ENCODE results near the gene SLC43A3. TPM values are rescaled to one million over a fixed set of nuclear protein-coding genes. Genes with fewer than 3 reads are reported as not detected.

The SLC43A3 gene
- total and polyA plus RNA-seq, 2 donors (not counting 3 experiments of a cell fraction or from before 2014, with no cell fraction given), result 68.9 to 104 TPM

DNA sequence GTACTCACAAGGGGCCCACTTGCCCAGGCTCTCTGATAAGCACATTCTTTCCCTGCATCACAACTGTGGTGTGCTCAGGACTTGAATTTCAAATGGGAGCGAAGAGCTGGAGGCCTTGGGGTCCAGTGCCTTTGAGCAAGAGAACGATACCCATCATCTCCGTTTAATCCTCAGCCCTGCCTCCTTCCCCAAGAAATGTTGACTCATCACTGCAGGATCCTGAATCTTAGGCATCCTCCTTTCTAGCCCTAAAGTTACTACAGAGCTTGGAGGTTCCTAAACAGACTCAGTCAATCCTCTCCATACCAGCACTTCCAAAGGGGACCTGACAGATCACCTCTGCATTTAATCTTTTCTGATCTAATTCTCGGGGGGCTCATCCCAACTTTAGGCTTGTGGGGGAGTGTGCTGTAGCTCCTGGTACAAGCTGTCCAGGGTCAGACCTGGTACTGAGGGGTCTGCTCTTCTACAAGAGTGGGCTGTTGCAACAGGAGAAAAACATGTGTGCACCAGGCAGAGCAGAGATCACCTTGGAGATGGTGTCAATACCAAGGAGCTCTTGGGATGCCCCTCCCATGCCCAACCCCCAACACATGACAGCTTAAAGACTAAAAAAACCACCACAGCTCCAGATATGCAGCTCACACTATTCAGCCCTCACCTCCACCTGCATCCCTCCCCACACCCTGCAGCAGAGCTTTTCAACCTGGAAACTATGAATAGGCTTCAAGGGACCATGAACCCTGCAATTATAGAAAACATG is 32.5 kb downstream of the SLC43A3 start:
- no peak overlapping the region for H3K27ac ChIP-seq (ENCODE audit: insufficient read depth, low read depth, low read length)
- dilution Hi-C loops (cut with MboI; ENCODE audit: extremely low pct_ligation_motif_present, low sequenced_read_pairs), result no loop called here
- no peak overlapping the region for H2AFZ ChIP-seq (ENCODE audit: low read depth, low read length)
- intact Hi-C loops (cut with micrococcal nuclease), result no loop called here
- no peak for FAIRE-seq
- no peak overlapping the region for H3K4me3 ChIP-seq (replicated peaks in 1 of 3; ENCODE audit: insufficient read depth in 1 of 3, low read depth in 1 of 3, low read length in 3 of 3)
- no peaks in the 10 kb centered on the region for H3K9me1 ChIP-seq (replicated peaks; ENCODE audit: control insufficient read depth, extremely low read depth, insufficient read depth, low read length)
- H3K9me3 ChIP-seq (replicated peaks; ENCODE audit: control insufficient read depth, insufficient read depth, low read length), result no peaks in the 10 kb centered on the region
- H4K20me1 ChIP-seq (replicated peaks; ENCODE audit: control insufficient read depth, extremely low read depth, insufficient read depth, low read length), result no peaks in the 10 kb centered on the region
- BruUV-seq (replicated peaks), result no TSS peak
- TF ChIP-seq POLR2AphosphoS5 (IDR thresholded peaks at IDR 0.05; ENCODE audit: insufficient read depth, low read depth, low read length), result no peak
- TF ChIP-seq, protein P1, sequence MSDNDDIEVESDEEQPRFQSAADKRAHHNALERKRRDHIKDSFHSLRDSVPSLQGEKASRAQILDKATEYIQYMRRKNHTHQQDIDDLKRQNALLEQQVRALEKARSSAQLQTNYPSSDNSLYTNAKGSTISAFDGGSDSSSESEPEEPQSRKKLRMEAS (IDR thresholded peaks at IDR 0.05; ENCODE audit: insufficient read depth, insufficient read length), result no peak
- no peak for TF ChIP-seq EZH2 (IDR thresholded peaks at IDR 0.05; ENCODE audit: borderline replicate concordance, low read depth, low read length, severe bottlenecking)
- TF ChIP-seq, protein P2, sequence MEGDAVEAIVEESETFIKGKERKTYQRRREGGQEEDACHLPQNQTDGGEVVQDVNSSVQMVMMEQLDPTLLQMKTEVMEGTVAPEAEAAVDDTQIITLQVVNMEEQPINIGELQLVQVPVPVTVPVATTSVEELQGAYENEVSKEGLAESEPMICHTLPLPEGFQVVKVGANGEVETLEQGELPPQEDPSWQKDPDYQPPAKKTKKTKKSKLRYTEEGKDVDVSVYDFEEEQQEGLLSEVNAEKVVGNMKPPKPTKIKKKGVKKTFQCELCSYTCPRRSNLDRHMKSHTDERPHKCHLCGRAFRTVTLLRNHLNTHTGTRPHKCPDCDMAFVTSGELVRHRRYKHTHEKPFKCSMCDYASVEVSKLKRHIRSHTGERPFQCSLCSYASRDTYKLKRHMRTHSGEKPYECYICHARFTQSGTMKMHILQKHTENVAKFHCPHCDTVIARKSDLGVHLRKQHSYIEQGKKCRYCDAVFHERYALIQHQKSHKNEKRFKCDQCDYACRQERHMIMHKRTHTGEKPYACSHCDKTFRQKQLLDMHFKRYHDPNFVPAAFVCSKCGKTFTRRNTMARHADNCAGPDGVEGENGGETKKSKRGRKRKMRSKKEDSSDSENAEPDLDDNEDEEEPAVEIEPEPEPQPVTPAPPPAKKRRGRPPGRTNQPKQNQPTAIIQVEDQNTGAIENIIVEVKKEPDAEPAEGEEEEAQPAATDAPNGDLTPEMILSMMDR (IDR thresholded peaks at IDR 0.05; ENCODE audit: extremely low read depth in 1 of 2, insufficient read depth in 1 of 2, low read depth in 1 of 2, low read length in 2 of 2), result no peak
- no peak for TF ChIP-seq GATA2 (IDR thresholded peaks at IDR 0.05; ENCODE audit: insufficient read depth, insufficient read length, low read depth, low read length)
- TF ChIP-seq FOS (IDR thresholded peaks at IDR 0.05; ENCODE audit: borderline replicate concordance, insufficient read depth, low read length), result no peak
- peaks cover 5% of the 10 kb centered on the region for H3K4me1 ChIP-seq (ENCODE audit: control insufficient read depth, extremely low read depth, insufficient read depth, low read length)
- no peaks in the 10 kb centered on the region for H3K79me2 ChIP-seq (ENCODE audit: control insufficient read depth, insufficient read depth, low read length)
- DNase-seq (ENCODE audit: low read depth, low spot score), result no peak
- H3K36me3 ChIP-seq (ENCODE audit: control insufficient read depth in 2 of 2, extremely low read depth in 1 of 2, insufficient read depth in 2 of 2, low read length in 2 of 2), result no peaks in the 10 kb centered on the region
- peaks cover 5 to 16% of the 10 kb centered on the region in 2 experiments for H3K27me3 ChIP-seq (ENCODE audit: control insufficient read depth in 2 of 2, insufficient read depth in 2 of 2, low read length in 2 of 2)
- no peak overlapping the region for H3K9ac ChIP-seq (replicated peaks; ENCODE audit: extremely low read depth, insufficient read depth, low read length)
- H3K4me2 ChIP-seq (ENCODE audit: insufficient read depth, low read length), result no peak overlapping the region
- CTCF ChIA-PET, result interaction anchor here (1.4 kb wide), 1 partner anchor 14 kb away, joined by 3 read pairs; no protein-coding TSS in a partner anchor
- POLR2A ChIA-PET, result no interaction called here
